ENCODE results near the gene TMOD2. TPM values are rescaled to one million over a fixed set of nuclear protein-coding genes. Genes with fewer than 3 reads are reported as not detected.

The TMOD2 gene
- total and polyA plus RNA-seq, 2 of the 8 experiments (the other 6 are each of a cell fraction or from before 2014, with no cell fraction given) = 0.80 to 6.5 TPM

DNA sequence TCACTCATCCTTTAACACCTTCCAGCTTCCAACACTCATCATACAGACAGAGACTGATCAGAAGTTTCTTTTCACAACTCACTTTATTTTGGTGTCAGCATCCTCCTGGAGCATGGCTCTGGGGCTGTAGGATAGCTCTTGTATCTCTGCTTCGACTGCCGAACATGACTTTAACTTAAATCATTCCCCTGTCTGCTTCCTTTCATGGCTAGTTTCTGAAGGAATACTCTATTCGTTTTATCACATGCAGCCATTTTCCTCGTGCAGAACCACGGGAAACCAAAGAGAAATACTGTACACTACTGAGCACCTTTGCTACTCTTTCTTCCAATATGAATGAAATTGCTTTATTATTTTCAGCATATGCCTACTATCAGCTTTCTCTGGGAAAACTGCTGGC lies 2.1 kb upstream of the TMOD2 start:
- CTCF ChIA-PET (ENCODE audit: partially characterized antibody) = interaction anchor here (1.1 kb wide), 1 partner anchor 27 kb away, joined by 6 read pairs; no protein-coding TSS in a partner anchor
- Histone ChIP-seq H3K18ac (ENCODE audit: extremely low read depth, low read length) (no peak overlapping the region), H4K5ac (ENCODE audit: insufficient read length, low read depth, low read length) (no peak overlapping the region), H3K4me2 (ENCODE audit: insufficient read depth in 1 of 2, low read depth in 2 of 2, low read length in 2 of 2) (no peak overlapping the region), H3K56ac (replicated peaks; ENCODE audit: insufficient read length, low read depth, low read length) (no peak overlapping the region), H3K9ac (replicated peaks in 1 of 4; ENCODE audit: extremely low read depth in 1 of 4, low read depth in 3 of 4, low read length in 3 of 4) (no peak overlapping the region), H3K4me3 (ENCODE audit: extremely low read depth in 1 of 4, insufficient read depth in 2 of 4, low read depth in 3 of 4, low read length in 4 of 4) (no peak overlapping the region), H3K79me2 (ENCODE audit: control insufficient read depth in 1 of 2, insufficient read depth in 2 of 2, low read length in 2 of 2) (no peaks in the 10 kb centered on the region), H4K91ac (replicated peaks; ENCODE audit: insufficient read length, low read length) (no peak overlapping the region), H4K8ac (ENCODE audit: extremely low read depth, insufficient read depth, low read length) (no peak overlapping the region), H3K79me1 (ENCODE audit: low read depth, low read length) (no peaks in the 10 kb centered on the region), H3K4me1 (replicated peaks in 1 of 4; ENCODE audit: control insufficient read depth in 3 of 4, insufficient read depth in 4 of 4, low read length in 3 of 4) (peaks cover 0 to 3% (median 0%) of the 10 kb centered on the region in 4 experiments; a peak in 2 of 7 replicates), H2BK120ac (replicated peaks; ENCODE audit: low read depth, low read length) (no peak overlapping the region), H3K27me3 (replicated peaks in 1 of 4; ENCODE audit: control insufficient read depth in 3 of 4, extremely low read depth in 1 of 4, insufficient read depth in 3 of 4, low read length in 3 of 4) (peaks cover 13 to 36% (median 25%) of the 10 kb centered on the region in 4 experiments), H4K20me1 (replicated peaks in 1 of 2; ENCODE audit: control insufficient read depth in 1 of 2, insufficient read depth in 2 of 2, low read length in 2 of 2) (peaks cover 0 to 2% of the 10 kb centered on the region in 2 experiments), H3K9me3 (ENCODE audit: insufficient read depth in 2 of 2, low read depth in 1 of 2, low read length in 1 of 2) (no peaks in the 10 kb centered on the region), H2BK12ac (ENCODE audit: low read depth, low read length) (no peak overlapping the region), H2BK5ac (ENCODE audit: low read depth, low read length) (no peak overlapping the region), H3K4ac (replicated peaks; ENCODE audit: insufficient read length, low read depth, low read length) (no peak overlapping the region), H2AFZ (ENCODE audit: low read length) (no peak overlapping the region), H3K27ac (ENCODE audit: low read depth, low read length) (no peak overlapping the region), H2BK15ac (ENCODE audit: low read length) (no peak overlapping the region), H2BK20ac (ENCODE audit: low read length) (no peak overlapping the region), H2AK5ac (ENCODE audit: low read depth, low read length) (no peak overlapping the region), H3K14ac (ENCODE audit: insufficient read length) (no peak overlapping the region), H3K23me2 (ENCODE audit: low read depth, low read length) (peaks cover 7% of the 10 kb centered on the region; the same call in 1 of the 2 replicates), H3K23ac (ENCODE audit: insufficient read length) (no peak overlapping the region), H3K36me3 (ENCODE audit: control insufficient read depth in 2 of 4, insufficient read depth in 4 of 4, low read length in 3 of 4) (no peaks in the 10 kb centered on the region)
- POLR2A ChIA-PET (ENCODE audit: partially characterized antibody) = no interaction called here
- 81% methylated on average over 5 of the region's 5 CpGs; no CpG with 5 or more reads in 1 of the 2 experiments for WGBS, 2 experiments (ENCODE audit: extremely low coverage in 1 of 2, insufficient coverage in 1 of 2, insufficient read length in 1 of 2, insufficient replicate concordance in 2 of 2, low coverage in 1 of 2, low lambda C conversion rate in 2 of 2, missing lambda C conversion rate in 1 of 2)
- FAIRE-seq (no peak), DNase-seq (ENCODE audit: low read depth in 1 of 2, low spot score in 2 of 2) (no peak)
- TF ChIP-seq SIRT6 (IDR thresholded peaks at IDR 0.05; ENCODE audit: low read length) = no peak
- TF ChIP-seq SP1 (IDR thresholded peaks at IDR 0.05; ENCODE audit: low read depth, low read length) = no peak
- TF ChIP-seq FOSL1 (IDR thresholded peaks at IDR 0.05; ENCODE audit: insufficient read depth, low read depth, low read length) = no peak

All from H1 (cell line).